GM21717 (cell line): Measurements from ENCODE around the gene ARMC12.
A peak's percentile ranks its signal among the peaks of the same experiment; 100 is the strongest.
"Not testable (repeated sequence)": the region's sequence is repeated elsewhere in the genome, so short reads cannot be mapped to it uniquely, and the experiment has no call there.

ENCODE experiments used
- ATAC-seq: cut with Tn5 transposase; IDR thresholded peaks from one replicate; pipeline ENCODE4 v1.9.1; 2021; ENCODE audit warnings: mild to moderate bottlenecking, moderate library complexity; ENCODE audit not compliant: unreplicated experiment

ARMC12 gene, protein sequence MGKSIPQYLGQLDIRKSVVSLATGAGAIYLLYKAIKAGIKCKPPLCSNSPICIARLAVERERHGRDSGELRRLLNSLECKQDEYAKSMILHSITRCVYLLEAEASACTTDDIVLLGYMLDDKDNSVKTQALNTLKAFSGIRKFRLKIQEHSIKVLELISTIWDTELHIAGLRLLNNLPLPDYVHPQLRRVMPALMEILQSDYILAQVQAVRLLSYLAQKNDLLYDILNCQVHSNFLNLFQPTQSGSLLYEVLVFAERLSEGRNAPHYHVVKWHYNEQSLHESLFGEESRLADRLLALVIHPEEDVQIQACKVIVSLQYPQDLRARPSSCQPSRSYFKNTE

DNA sequence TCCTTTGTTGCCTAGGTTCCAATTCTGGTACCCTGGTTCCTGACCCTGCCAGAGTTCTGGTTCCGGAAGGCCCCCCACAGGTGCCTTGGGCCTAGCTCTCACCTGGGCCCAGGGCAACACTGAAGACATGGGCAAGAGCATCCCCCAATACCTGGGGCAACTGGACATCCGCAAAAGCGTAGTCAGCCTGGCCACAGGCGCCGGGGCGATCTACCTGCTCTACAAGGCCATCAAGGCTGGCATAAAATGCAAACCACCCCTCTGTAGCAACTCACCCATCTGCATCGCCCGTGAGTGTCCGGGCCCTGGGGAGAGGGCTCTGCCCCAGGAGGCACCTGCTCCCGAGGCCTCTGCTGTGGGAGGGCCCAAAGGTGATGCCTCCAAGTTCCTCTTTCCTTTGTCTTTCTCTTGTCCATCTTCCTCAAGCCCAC lies at the start of gene ARMC12:
Gene ARMC12, plus strand, starts transcription at position 51 of the 431 bp plus-strand sequence. Its CDS starts 77 bp downstream, at position 128.
- ATAC-seq, result no peak

DNA sequence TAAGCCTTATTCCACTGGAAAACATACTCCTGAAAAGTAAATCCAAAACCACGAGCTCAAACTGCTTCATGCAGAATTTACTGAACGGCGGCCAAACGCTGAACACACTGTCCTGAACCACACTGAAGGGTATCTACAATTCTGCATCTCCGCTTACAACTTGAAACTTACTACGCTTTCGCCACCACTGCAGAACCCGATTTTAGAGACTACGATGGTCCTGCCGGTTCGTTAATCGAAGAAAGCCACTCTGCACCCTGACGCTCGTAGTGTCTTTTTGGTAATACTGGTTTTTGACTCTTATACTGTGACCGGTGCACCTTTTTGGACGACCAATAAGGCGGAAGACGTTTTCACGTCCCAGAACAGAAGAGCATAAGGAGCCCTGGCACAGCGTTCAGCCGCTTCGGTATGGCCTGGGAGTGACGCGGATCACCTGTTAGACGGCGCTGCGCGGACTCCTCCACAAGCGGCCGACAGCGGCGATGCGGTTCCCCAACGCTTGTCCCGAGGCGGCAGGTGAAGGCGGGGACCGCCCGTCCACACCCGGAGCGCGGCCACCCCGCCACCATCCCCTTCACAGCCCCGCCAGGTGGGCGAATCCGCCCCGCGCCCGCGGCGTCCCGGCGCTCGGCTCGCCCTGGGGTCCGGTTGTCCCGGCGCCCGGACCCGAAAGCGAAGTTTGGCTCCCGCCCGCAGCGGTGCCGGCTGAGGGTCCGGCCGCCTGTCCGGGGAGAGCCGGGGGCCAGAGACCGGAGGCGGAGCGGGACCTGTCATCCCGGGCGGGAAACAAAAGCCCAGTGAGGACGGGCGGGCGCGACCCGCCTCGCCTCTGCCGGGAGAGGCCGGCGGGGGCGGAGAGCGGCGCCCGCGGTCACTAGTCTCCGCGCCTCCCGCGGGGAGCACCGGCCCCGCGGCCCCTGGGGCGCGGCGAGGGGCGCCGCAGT lies 48.9 kb upstream of the ARMC12 start:
- ATAC-seq, result peak; percentile 40

DNA sequence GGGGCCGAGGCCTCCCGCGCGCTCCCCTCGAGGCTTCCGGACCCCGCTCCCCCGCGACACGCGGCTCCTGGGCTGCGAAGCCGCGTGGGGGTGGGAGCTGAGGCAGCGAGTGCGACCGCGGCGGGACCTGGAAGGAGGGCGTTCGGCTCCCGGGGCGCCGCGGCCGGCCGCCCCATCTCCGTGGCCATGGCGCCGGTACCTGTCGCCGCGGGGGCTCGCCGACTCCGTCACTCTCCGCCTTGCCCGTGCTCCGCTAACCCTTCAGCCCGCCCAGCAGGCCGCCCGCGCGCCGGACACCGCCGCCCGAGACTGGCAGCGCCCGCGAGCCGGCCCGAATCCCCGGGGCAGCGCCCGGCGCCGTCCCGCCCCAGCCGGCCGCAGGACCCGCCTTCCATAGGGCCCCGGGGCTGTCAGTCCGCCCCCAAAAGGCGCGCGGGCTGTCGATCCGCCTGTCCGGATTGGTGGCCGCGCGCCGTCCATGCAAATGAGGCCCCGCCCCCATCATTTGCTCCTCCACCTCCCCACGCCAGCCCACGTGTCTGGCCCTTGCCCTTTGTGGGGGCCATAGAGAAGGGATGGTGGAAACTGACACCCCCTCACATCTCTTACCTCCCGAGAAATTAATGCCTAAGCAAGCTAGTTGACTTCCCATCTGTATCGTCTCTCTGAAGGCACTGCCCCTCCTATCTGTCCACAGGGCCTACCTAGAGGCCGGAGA lies 48.1 kb upstream of the ARMC12 start, which contains the start of gene FKBP5:
Gene FKBP5, minus strand, starts transcription at position 311 of the 718 bp plus-strand sequence. CDS start 46,091 bp downstream, outside the sequence.
- peak; percentile 76 for ATAC-seq

DNA sequence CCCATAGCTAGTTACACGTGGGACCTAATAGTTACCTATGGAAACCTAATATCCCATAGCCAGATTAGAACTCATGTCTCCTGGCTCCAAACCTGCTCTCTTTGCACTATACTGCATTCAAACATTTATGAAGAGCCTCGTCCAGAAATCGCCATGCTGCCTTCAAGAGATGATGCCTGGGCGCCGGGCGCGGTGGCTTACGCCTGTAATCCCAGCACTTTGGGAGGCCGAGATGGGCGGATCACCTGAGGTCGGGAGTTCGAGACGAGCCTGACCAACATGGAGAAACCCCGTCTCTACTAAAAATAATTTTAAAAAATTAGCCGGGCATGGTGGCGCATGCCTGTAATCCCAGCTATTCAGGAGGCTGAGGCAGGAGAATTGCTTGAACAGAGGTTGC lies 46.8 kb upstream of the ARMC12 start:
- not testable (repeated sequence) for ATAC-seq

DNA sequence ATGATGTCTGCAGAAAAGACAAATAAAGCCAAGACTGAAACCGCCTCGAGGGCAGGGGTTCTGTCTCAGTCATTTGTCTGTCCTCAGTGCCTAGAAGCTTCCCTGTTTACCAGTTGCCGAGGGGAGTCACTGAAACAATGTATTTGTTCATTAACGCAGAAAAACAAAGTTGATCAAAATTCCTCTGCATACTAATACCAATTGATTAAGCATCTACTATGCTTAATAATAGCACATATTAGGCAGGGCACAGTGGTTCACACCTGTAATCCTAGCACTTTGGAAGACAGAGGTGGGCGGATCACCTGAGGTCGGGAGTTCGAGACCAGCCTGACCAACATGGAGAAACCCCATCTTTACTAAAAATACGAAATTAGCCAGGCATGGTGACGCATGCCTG lies 46.3 kb upstream of the ARMC12 start:
- no peak for ATAC-seq

DNA sequence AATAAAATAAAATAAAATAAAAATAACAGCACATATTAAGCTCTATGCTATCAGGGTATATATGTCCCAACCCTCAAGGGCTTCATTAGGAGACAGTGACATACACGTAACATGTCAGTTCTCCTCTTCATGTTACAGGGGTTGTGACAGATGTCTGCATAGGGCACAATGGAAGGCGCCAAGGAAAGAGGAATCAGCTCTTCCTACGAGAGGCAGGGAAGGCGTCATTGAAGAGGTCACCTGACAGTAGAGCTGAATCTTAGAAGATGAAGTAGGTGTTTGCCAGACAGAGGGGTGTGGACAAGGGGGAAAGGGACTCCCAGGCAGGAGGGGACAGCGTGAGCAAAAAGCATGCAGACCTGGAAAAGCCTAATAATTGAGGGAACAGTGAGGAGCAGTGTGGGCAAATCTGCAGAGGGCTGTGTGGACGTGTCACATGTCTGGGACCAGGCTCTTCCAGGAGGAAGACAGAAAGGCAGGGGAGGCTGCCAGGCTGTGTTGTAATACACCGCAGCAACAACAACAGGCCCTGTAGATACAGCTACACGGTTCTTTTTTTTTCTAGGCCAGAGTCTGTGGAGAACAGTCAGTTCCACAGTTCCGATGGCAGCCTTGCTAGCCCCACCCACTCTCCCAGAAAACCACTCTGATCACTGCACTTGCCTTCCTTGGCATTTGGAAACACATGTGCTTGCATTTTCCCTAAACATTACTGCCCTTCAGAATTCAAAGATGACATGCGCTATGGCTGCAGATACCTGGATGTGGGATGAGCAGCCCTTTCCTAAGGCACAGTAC lies 45.6 kb upstream of the ARMC12 start:
- no peak for ATAC-seq

DNA sequence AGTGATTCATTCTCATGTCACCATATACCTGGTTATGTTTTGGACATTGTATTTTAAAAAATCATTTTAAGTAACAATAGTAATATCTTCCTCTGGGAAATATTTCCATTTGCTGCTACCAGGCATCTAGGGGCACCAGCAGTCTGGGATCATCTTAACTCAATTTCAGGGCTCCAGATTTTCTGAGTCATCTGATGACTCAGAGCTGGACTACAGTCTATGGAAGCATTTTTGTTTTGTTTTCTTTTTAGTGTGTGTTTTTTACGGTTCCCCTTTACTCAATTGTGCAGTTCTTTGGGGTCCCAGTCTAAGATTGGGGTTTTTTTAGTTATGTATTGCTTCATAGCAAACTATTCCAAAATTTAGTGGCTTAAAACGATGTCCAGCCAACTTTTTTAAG lies 42.4 kb upstream of the ARMC12 start:
- ATAC-seq, result no peak

DNA sequence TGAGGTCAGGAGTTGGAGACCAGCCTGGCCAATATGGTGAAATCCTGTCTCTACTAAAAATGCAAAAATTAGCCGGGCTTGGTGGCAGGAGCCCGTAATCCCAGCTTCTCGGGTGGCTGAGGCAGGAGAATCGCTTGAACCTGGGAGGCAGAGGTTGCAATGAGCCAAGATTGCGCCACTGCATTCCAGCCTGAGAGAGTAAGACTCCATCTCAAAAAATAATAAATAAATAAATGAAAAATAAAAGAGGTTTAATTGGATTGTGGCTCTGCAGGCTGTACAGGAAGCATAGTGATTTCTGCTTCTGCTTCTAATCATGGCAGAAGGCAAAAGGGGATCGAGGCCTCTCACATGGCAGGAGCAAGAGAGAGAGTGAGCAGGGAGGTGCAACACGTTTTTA lies 38.4 kb upstream of the ARMC12 start:
- ATAC-seq, result not testable (repeated sequence)

DNA sequence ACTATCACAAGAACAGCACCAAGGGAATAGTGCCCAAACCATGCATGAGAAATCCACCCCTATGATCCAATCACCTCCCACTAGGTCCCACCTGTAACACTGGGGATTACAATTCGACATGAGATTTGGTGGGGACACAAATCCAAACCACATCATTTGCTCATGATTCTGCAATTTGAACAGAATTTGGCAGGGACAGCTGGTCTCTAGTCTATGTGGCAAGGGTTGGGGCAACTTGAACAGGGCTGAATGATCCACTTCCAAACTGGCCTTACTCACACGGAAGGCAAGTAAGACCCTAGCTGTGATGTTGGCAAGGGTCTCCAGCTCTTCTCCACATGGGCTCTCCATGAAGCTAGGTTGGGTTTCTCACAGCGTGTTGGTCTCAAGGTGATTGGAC lies 38.0 kb upstream of the ARMC12 start:
- ATAC-seq, result no peak

DNA sequence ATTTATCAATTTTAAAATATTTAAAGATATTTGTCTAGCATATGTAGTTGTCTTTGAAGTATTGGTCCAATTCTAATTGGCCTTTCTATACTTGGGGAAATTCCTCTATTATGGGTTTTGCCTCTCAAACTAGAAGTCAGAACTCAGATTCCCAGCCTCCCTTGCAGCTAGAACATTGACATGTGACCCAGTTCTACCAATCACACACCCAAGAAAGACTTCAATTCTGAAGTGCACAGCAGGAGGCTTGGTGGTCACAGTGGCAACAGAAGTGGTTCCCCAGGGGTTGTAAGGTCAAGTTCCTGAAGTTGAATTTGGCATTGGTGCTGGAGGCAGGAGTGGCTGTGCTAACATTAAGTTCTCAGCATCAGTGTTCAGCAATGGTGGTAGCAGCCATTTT lies 33.3 kb upstream of the ARMC12 start:
- no peak for ATAC-seq

DNA sequence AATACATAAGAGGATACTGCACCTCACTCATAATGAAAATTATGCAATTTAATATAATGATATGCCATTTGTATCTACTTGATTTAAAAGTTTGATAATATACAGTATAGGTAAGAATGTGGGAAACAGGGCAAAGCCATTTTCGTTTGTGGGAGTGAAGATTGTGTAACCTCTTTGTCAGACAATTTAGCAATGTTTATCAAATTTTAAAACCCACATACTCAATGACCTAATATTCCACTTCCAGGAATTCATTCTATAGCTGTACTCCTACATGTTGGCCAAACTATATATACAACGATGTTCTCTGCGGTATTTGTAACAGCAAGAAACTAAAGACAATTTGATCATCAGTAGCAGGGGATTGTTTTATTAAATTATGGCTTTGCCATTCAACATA lies 30.4 kb upstream of the ARMC12 start:
- no peak for ATAC-seq

DNA sequence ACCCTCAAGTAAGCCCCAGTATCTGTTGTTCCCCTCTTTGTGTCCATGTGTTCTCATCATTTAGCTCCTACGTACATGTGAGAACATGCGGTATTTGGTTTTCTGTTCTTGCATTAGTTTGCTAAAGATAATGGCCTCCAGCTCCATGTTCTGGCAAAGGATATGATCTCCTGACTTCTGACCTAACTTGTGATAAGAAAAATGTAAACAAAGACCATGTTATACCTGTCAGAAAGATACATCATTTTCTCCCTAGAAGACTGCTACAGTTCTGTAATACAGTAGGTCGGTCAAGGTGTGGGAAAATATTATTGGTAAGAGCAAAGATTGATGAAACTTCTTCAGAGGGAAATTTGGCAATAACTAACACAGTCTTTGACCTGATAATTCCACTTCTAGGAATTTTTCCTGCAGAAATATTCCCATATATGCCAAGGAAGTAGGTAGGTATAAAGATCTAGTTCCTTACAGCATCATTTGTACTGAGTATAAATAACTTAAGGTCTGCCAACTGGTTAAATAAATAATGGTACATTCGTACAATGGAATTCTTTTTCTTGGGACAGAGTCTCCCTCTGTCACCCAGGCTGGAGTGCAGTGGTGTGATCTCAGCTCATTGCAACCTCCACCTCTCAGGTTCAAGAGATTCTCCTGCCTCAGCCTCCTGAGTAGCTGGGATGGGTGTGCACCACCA lies 29.0 kb upstream of the ARMC12 start:
- no peak for ATAC-seq

DNA sequence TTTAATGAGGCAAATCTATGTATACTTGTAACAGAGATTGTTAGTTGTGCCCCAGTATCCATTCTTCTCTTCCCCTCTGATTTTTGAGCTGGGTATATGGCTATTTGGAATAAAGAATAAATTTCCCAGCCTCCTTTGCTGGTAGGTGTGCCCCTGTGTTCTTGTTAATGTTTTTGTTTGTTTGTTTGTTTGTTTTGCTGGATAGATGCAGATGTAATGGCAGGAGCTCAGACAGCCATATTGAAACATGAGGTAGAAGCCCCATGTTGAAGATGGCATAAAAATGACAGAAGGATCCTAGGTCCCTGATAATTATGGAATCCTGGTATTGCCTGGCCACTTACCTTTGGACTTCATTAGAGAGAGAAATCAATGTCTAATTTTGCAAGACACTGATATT lies 28.2 kb upstream of the ARMC12 start:
- no peak for ATAC-seq

DNA sequence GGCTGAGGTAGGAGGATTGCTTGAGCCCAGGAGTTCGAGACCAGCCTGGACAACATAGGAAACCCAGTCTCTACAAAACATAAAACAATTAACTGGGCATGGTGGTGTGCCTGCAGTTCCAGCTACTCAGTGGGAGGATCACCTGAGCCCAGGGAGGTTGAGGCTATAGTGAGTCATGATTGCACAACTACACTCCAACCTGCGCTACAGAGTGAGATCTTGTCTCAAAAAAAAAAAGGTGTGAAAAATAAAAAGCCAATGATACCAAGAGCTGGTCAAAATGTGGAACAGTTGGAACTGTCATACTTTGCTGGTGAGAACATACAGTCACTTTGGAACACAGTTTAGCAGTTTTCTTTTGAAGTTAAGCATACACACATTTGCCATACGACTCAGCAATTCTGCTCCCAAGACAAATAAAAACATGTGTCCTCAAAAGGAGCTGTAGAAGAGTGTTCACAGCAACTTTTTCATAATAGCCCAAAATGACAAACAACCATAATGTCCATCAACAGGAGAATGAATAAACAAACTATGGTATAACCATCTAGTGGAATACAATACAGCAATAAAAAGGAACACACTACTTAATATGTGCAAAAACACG lies 26.5 kb upstream of the ARMC12 start:
- no peak for ATAC-seq

DNA sequence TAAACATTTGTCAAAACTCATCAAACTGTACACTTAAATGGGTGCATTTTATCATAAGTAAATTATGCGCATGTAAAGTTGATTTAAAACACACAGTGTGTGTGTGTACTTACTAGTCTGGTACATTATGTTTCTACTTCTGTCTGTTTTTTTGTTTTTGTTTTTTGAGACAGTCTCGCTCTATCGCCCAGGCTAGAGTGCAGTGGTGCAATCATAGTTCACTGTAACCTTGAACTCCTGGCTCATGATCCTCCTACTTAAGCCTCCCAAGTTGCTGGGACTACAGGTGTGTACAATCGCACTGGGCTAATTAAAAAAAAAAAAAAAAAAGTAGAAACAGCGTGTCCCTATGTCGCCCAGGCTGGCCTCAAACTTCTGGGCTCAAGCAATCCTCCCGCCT lies 25.1 kb upstream of the ARMC12 start:
- no peak for ATAC-seq

DNA sequence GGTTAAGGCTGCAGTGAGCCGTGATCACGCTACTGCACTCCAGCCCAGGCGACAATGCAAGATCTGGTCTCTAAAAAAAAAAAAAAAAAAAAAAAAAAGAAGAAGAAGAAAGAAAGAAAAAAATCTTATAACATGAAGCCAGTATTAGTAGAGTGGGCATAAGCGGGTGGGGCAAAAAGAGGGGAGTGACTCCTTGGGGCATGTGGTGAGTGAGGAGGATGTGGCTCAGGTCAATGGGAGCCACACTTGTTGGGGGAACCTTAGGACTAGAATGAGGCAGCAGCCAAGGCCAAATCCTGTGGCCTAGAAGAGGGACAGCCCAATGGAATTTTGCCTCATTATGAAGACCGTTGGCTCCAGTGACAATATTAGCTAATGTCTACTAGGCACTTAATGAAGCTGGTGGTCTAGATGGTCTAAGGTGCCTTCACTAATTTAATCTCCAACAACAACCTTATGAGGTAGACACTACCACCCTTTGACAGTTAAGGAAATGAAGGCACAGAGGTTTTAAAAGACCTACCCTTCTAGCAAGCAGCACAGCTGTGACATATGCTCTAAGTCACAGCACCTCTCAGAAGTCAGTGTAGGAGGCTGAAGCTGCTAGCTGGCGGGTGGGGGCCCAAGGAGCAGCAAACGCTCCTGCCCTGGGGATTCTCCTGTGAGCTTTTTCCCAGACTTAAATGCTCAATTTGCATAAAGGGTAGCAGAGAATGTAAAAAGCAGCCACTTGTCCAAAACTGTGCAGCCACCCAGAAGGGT lies 23.6 kb upstream of the ARMC12 start:
- no peak for ATAC-seq

DNA sequence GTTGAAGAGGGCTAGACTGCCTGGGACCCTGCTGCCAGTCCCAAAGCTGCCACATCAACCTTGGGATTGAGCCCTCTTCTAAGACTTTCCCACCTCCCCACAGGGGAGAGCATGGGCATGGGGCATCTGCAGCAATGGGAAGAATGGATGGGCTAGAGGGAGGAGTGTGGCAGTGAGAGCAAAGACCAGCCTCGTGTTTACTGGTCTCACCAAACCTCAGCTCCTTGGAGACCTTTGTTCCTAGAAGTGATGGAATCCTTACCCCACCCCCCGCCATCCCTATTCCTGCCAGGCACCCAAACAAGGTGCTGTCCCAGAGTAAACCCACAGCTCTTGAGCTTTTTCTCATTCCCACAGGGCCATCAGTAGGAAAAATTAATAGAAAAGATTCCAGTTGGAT lies 20.0 kb upstream of the ARMC12 start:
- no peak for ATAC-seq
